NCI-H2029 (cell line): ENCODE data around the gene GYG2.
"Not testable (repeated sequence)": the region's sequence is repeated elsewhere in the genome, so short reads cannot be mapped to it uniquely, and the experiment has no call there.

Source experiments
- DNase-seq: peaks from one replicate; lab custom pipeline; 2025; lab: John Stamatoyannopoulos, UW

GYG2 gene

GRCh38 chrX:2828344-2828958, at the start of gene GYG2:
Gene GYG2, plus strand, starts transcription at chrX:2828930. Its CDS starts 1,259 bp downstream, at chrX:2830189.
- DNase-seq = no peak

- not testable (repeated sequence) for DNase-seq
These were observed 48.1 kb upstream of the GYG2 start for GRCh38 chrX:2780472-2781225.

GRCh38 chrX:2781226-2781571, 47.5 kb upstream of the GYG2 start:
- DNase-seq = no peak

GRCh38 chrX:2781698-2782097, 47.0 kb upstream of the GYG2 start:
- no peak for DNase-seq

GRCh38 chrX:2782171-2782570, 46.6 kb upstream of the GYG2 start:
- no peak for DNase-seq

GRCh38 chrX:2782778-2783177, 46.0 kb upstream of the GYG2 start:
- DNase-seq = no peak

GRCh38 chrX:2784026-2784425, 44.7 kb upstream of the GYG2 start:
- DNase-seq = no peak

- DNase-seq = no peak
These were observed 43.2 kb upstream of the GYG2 start for GRCh38 chrX:2785538-2785937.

GRCh38 chrX:2788980-2789379, 39.8 kb upstream of the GYG2 start:
- DNase-seq = no peak

- DNase-seq = no peak
These were observed 39.2 kb upstream of the GYG2 start for GRCh38 chrX:2789569-2789968.

- DNase-seq = no peak
These were observed 35.0 kb upstream of the GYG2 start for GRCh38 chrX:2793752-2794151.

- no peak for DNase-seq
These were observed 34.4 kb upstream of the GYG2 start for GRCh38 chrX:2794336-2794735.

- DNase-seq = not testable (repeated sequence)
These were observed 31.9 kb upstream of the GYG2 start for GRCh38 chrX:2796808-2797207.

GRCh38 chrX:2799369-2799768, 29.4 kb upstream of the GYG2 start:
- no peak for DNase-seq

GRCh38 chrX:2799980-2800379, 28.8 kb upstream of the GYG2 start:
- DNase-seq = not testable (repeated sequence)

- DNase-seq = no peak
These were observed 27.5 kb upstream of the GYG2 start for GRCh38 chrX:2801223-2801622.

- not testable (repeated sequence) for DNase-seq
These were observed 26.2 kb upstream of the GYG2 start for GRCh38 chrX:2802376-2803090.

- not testable (repeated sequence) for DNase-seq
These were observed 25.2 kb upstream of the GYG2 start for GRCh38 chrX:2803486-2803885.

- DNase-seq = not testable (repeated sequence)
These were observed 24.5 kb upstream of the GYG2 start for GRCh38 chrX:2804106-2804843.

GRCh38 chrX:2804858-2805257, 23.9 kb upstream of the GYG2 start:
- DNase-seq = not testable (repeated sequence)

- DNase-seq = no peak
These were observed 17.5 kb upstream of the GYG2 start for GRCh38 chrX:2811271-2811670.

- peak; percentile 0 for DNase-seq
These were observed 16.4 kb upstream of the GYG2 start for GRCh38 chrX:2812161-2812907.
